Activated CD4-positive, alpha-beta T cell treated with anti-CD3 and anti-CD28 coated beads, Interleukin-2, amount 10 ng/mL, durations not matched to agents 24 days and 14 days (primary cell): ENCODE data around the gene GSTO2. TPM values are rescaled to one million over a fixed set of nuclear protein-coding genes. Genes with fewer than 3 reads are reported as not detected.

ENCODE experiments used
- DNase-seq: peaks from one replicate; pipeline ENCODE4 v3.0.0; 2022
- H3K27ac Mint-ChIP-seq: one replicate; pipeline ENCODE4 v1.8.0; 2022; ENCODE audit warnings: mild to moderate bottlenecking, mixed read lengths
- H3K27me3 Mint-ChIP-seq: one replicate; pipeline ENCODE4 v1.8.0; 2022; ENCODE audit warnings: mixed read lengths
- H3K36me3 Mint-ChIP-seq: one replicate; pipeline ENCODE4 v1.8.0; 2022; ENCODE audit warnings: low read depth, mild to moderate bottlenecking, mixed read lengths
- H3K4me1 Mint-ChIP-seq: one replicate; pipeline ENCODE4 v1.8.0; 2021; ENCODE audit warnings: mixed read lengths
- H3K4me3 Mint-ChIP-seq: one replicate; pipeline ENCODE4 v1.8.0; 2022; ENCODE audit warnings: mild to moderate bottlenecking, moderate library complexity, mixed read lengths
- H3K9me3 Mint-ChIP-seq: one replicate; pipeline ENCODE4 v1.8.0; 2021; ENCODE audit warnings: mixed read lengths
- intact Hi-C: fragments of 100-400 bp; cut with micrococcal nuclease; formaldehyde crosslinking; loops from one replicate; pipeline ENCODE4 v1.15.1; 2023
- total RNA-seq: library from RNA; stranded (reverse); gene quantifications from 2 replicates; pipeline ENCODE4 v1.2.3, GENCODE V29; 2022

GSTO2 gene
- total RNA-seq, 1 donor from 2014 or later, result 0.77 TPM

DNA sequence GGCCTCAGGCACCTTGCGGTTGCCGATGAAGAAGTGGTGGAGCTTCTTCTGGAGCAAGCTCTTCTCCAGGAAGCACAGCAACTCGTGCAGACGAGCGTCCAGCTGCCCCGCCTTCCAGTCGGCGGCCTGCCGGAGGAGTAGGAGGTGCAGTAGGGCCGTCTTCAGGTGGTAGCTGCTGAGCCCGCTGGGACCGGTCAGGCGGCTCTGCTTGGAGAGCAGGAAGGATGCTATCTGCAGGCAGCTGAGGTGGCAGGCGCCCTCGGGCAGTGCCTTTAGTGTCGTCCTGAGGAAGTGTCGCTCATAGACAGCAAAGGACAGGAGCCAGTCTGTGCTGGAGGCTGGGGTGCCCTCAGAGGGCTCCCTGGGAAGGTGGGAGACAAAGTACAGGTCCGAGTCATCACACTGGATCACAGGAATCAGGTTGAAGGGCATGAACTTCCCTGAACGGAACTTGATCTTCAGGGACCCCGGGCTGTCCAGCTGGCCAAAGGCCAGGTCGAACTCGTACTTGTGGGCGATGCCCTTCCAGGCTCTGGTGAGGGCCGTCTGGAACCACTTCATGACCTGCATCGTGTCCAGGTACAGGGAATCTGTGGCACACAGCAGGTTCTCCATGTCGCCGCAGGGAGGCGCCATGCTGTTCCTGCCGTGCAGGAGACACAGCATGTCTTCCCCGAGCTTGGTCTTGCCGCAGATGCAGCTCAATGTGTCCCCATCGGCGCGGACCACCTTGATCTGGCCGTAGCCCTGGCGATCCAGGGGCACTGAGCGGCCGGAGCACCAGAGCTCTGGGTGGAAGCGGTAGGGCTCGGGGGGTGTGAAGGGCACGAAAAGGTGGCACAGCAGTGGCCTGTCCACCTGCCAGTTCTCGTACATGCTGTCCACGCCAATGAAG lies 45.9 kb downstream of the GSTO2 start:
- intact Hi-C loops, result no loop called here
- DNase-seq, result no peak
- Mint-ChIP-seq H3K4me1 (peaks cover 43% of the 10 kb centered on the region), H3K9me3 (no peaks in the 10 kb centered on the region), H3K27me3 (no peaks in the 10 kb centered on the region), H3K27ac (no peak overlapping the region), H3K36me3 (peaks cover 44% of the 10 kb centered on the region), H3K4me3 (no peak overlapping the region)

- Mint-ChIP-seq H3K4me1 (peaks cover 42% of the 10 kb centered on the region), H3K36me3 (peaks cover 39% of the 10 kb centered on the region), H3K4me3 (no peak overlapping the region), H3K9me3 (no peaks in the 10 kb centered on the region), H3K27ac (no peak overlapping the region), H3K27me3 (no peaks in the 10 kb centered on the region)
- no peak for DNase-seq
- intact Hi-C loops, result no loop called here
Measured at GRCh38 chr10:104315486-104315921, 46.5 kb downstream of the GSTO2 start.

GRCh38 chr10:104316321-104317099 lies 47.5 kb downstream of the GSTO2 start:
- H3K4me1 Mint-ChIP-seq, result peaks cover 38% of the 10 kb centered on the region
- no peaks in the 10 kb centered on the region for H3K27me3 Mint-ChIP-seq
- H3K4me3 Mint-ChIP-seq, result no peak overlapping the region
- DNase-seq, result no peak
- H3K9me3 Mint-ChIP-seq, result no peaks in the 10 kb centered on the region
- peaks cover 31% of the 10 kb centered on the region for H3K36me3 Mint-ChIP-seq
- no peak overlapping the region for H3K27ac Mint-ChIP-seq
- intact Hi-C loops, result no loop called here

- H3K36me3 Mint-ChIP-seq, result peaks cover 26% of the 10 kb centered on the region
- no peak for DNase-seq
- H3K9me3 Mint-ChIP-seq, result no peaks in the 10 kb centered on the region
- no peaks in the 10 kb centered on the region for H3K27me3 Mint-ChIP-seq
- no peak overlapping the region for H3K27ac Mint-ChIP-seq
- H3K4me1 Mint-ChIP-seq, result peaks cover 41% of the 10 kb centered on the region
- intact Hi-C loops, result no loop called here
- no peak overlapping the region for H3K4me3 Mint-ChIP-seq
Measured at GRCh38 chr10:104317269-104317710, 48.3 kb downstream of the GSTO2 start.

DNA sequence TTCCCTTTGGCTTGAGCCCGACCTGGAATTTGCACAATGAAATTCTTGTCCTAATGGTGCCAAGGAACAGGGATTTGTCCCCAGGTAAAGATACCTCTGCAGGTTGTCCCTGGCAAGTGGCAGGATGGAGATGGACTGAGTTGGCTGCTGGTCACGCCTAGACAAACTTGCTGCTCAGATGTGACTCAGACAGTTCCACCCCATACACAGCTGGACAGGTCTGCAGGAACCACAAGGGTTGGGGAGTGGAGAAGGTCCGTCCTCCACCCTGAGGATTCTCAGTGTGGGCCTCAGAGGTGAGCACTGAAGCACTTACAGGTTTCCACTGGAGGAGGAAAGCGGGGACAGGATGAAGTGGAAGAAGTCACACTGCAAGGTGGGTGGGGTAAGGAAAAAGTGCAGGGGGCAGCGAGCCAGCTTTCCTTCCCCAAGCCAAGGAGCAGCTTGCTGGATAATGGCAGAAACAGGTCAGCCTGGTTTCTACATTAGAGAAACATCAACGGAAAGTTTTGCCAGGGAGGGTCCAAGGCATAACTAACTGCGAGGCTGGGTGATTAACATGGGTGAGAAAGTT lies 48.8 kb downstream of the GSTO2 start:
- Mint-ChIP-seq H3K9me3 (no peaks in the 10 kb centered on the region), H3K27ac (no peak overlapping the region)

GRCh38 chr10:104318326-104318725 lies 49.3 kb downstream of the GSTO2 start:
- DNase-seq, result no peak
- H3K9me3 Mint-ChIP-seq, result no peaks in the 10 kb centered on the region
- intact Hi-C loops, result no loop called here
- H3K4me3 Mint-ChIP-seq, result no peak overlapping the region
- H3K27me3 Mint-ChIP-seq, result no peaks in the 10 kb centered on the region
- peaks cover 15% of the 10 kb centered on the region for H3K36me3 Mint-ChIP-seq
- peak overlapping the region; percentile 45 for H3K27ac Mint-ChIP-seq
- peaks cover 45% of the 10 kb centered on the region for H3K4me1 Mint-ChIP-seq

More for the DNA sequence above, 48.8 kb downstream of the GSTO2 start:
- no peak for DNase-seq
- peaks cover 21% of the 10 kb centered on the region for H3K36me3 Mint-ChIP-seq
- intact Hi-C loops, result no loop called here
- H3K4me3 Mint-ChIP-seq, result no peak overlapping the region
- H3K27me3 Mint-ChIP-seq, result no peaks in the 10 kb centered on the region
- peaks cover 45% of the 10 kb centered on the region for H3K4me1 Mint-ChIP-seq

- peaks cover 52% of the 10 kb centered on the region for H3K4me1 Mint-ChIP-seq
- peaks cover 10% of the 10 kb centered on the region for H3K36me3 Mint-ChIP-seq
- no peak overlapping the region for H3K4me3 Mint-ChIP-seq
- intact Hi-C loops, result no loop called here
- no peak for DNase-seq
- H3K9me3 Mint-ChIP-seq, result no peaks in the 10 kb centered on the region
- no peaks in the 10 kb centered on the region for H3K27me3 Mint-ChIP-seq
- peak overlapping the region; percentile 25 for H3K27ac Mint-ChIP-seq
Measured at GRCh38 chr10:104318810-104319741, 50.1 kb downstream of the GSTO2 start.

DNA sequence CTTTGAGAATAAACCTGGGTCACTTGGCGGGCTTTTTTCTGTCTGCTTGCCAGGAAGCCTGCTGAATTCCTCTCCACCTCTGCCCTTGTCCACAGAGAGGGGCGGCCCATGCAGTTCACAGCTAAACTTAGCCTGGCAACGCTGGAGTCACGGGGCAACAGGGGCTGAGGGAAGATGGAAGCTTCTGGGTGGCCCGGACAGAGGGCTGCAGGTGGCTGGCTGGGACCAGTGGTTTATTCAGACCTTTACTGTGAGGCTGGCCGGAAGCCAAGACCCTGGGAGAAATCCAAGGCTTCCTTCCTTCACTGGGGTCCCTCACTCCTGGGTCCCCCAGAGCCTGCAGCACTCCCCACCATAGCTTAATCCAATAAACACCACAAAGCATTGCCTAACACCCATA lies 52.2 kb downstream of the GSTO2 start:
- no peak overlapping the region for H3K27ac Mint-ChIP-seq

GRCh38 chr10:104321725-104322415 lies 52.9 kb downstream of the GSTO2 start:
- intact Hi-C loops, result no loop called here
- DNase-seq, result peak; percentile 65
- H3K27me3 Mint-ChIP-seq, result no peaks in the 10 kb centered on the region
- H3K27ac Mint-ChIP-seq, result peak overlapping the region; percentile 58
- H3K4me3 Mint-ChIP-seq, result peak overlapping the region; percentile 75
- no peaks in the 10 kb centered on the region for H3K9me3 Mint-ChIP-seq
- H3K36me3 Mint-ChIP-seq, result peaks cover 10% of the 10 kb centered on the region
- peaks cover 75% of the 10 kb centered on the region for H3K4me1 Mint-ChIP-seq

More for the DNA sequence above, 52.2 kb downstream of the GSTO2 start:
- DNase-seq, result no peak
- no peaks in the 10 kb centered on the region for H3K27me3 Mint-ChIP-seq
- intact Hi-C loops, result no loop called here
- H3K36me3 Mint-ChIP-seq, result peaks cover 10% of the 10 kb centered on the region
- H3K4me1 Mint-ChIP-seq, result peaks cover 73% of the 10 kb centered on the region
- no peaks in the 10 kb centered on the region for H3K9me3 Mint-ChIP-seq
- H3K4me3 Mint-ChIP-seq, result no peak overlapping the region

DNA sequence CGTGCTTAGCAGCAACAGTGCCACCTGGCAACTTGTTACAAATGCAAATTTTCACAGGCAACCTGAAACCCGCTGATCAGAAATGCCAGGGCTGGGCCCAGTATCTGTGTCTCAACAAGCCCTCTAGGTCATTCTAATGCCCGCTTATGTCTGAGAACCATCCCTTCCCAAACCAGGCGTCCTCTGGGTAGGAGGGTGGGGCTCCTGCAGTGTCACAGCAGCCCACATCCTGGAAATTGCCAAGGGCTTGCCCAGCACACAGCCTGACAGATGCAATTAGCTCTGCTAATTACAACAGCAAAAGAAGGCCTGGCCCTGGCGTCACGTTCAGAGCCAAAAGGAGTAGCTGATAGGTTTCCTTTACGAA lies 53.4 kb downstream of the GSTO2 start:
- intact Hi-C loops, result no loop called here
- Mint-ChIP-seq H3K4me1 (peaks cover 79% of the 10 kb centered on the region), H3K27me3 (no peaks in the 10 kb centered on the region), H3K9me3 (no peaks in the 10 kb centered on the region), H3K27ac (peak overlapping the region; percentile 58), H3K4me3 (peak overlapping the region; percentile 75), H3K36me3 (peaks cover 10% of the 10 kb centered on the region)
- peak; percentile 78 for DNase-seq

GRCh38 chr10:104323085-104323484 lies 54.1 kb downstream of the GSTO2 start:
- H3K4me3 Mint-ChIP-seq, result peak overlapping the region; percentile 75
- peaks cover 82% of the 10 kb centered on the region for H3K4me1 Mint-ChIP-seq
- intact Hi-C loops, result no loop called here
- H3K27me3 Mint-ChIP-seq, result no peaks in the 10 kb centered on the region
- no peaks in the 10 kb centered on the region for H3K9me3 Mint-ChIP-seq
- no peak for DNase-seq
- H3K27ac Mint-ChIP-seq, result peak overlapping the region; percentile 58
- H3K36me3 Mint-ChIP-seq, result peaks cover 8% of the 10 kb centered on the region

GRCh38 chr10:104323760-104324201 lies 54.8 kb downstream of the GSTO2 start:
- Mint-ChIP-seq H3K4me3 (peak overlapping the region; percentile 67), H3K27me3 (no peaks in the 10 kb centered on the region), H3K27ac (peak overlapping the region; percentile 81), H3K36me3 (peaks cover 8% of the 10 kb centered on the region), H3K9me3 (no peaks in the 10 kb centered on the region), H3K4me1 (peaks cover 88% of the 10 kb centered on the region)
- intact Hi-C loops, result loop anchor here (2.0 kb wide), 1 partner anchor 15 kb away; the partner anchor contains the start of gene ITPRIP
- DNase-seq, result no peak
